Keratinocyte (primary cell): ENCODE results near the gene ZNF547. TPM values are rescaled to one million over a fixed set of nuclear protein-coding genes. Genes with fewer than 3 reads are reported as not detected.

Experiments used
- DNase-seq: peaks from one replicate; pipeline ENCODE4 v3.0.0-alpha.2; 2011; ENCODE audit warnings: low read depth, missing footprints, low spot score
- FAIRE-seq: peaks from 2 replicates; lab custom pipeline; 2011; peaks lifted over from hg19 to GRCh38; lab: Jason Lieb, UNC
- H2AFZ ChIP-seq: 2 replicates; pipeline ENCODE4 v1.6.0; 2012; ENCODE audit warnings: low read length, control low read depth, inconsistent platforms; ENCODE audit not compliant: control insufficient read depth
- H3K27ac ChIP-seq: 2 replicates; pipeline ENCODE4 v1.5.1; 2011; ENCODE audit warnings: low read length; ENCODE audit not compliant: control insufficient read depth, insufficient read depth
- H3K27me3 ChIP-seq: 3 replicates; pipeline ENCODE4 v1.6.0; 2011; ENCODE audit warnings: low read length; ENCODE audit not compliant: control insufficient read depth, insufficient read depth; ENCODE audit errors: extremely low read depth
- H3K36me3 ChIP-seq, 2 experiments: 2 replicates in 1 of 2; 3 replicates in 1 of 2; pipeline ENCODE4 v1.5.1; 2011; ENCODE audit warnings: low read length in 2 of 2, mild to moderate bottlenecking in 1 of 2; ENCODE audit not compliant: control insufficient read depth in 2 of 2, insufficient read depth in 2 of 2; ENCODE audit errors: extremely low read depth in 1 of 2
- H3K4me1 ChIP-seq: 3 replicates; pipeline ENCODE4 v1.5.1; 2011; ENCODE audit warnings: low read length; ENCODE audit not compliant: control insufficient read depth, insufficient read depth; ENCODE audit errors: extremely low read depth
- H3K4me2 ChIP-seq: 3 replicates; pipeline ENCODE4 v1.6.0; 2011; ENCODE audit warnings: low read depth, low read length; ENCODE audit not compliant: control insufficient read depth, insufficient read depth; ENCODE audit errors: extremely low read depth
- H3K4me3 ChIP-seq, 3 experiments: fragments of 200-600 bp in 1 of 3; sonication (generic) in 1 of 3; 2 replicates in 2 of 3; 3 replicates in 1 of 3; pipeline ENCODE4 v1.5.1; 2011 to 2016; ENCODE audit warnings: low read length in 3 of 3, mild to moderate bottlenecking in 3 of 3, control low read depth in 2 of 3, inconsistent platforms in 1 of 3, low read depth in 1 of 3, mixed read lengths in 1 of 3, mixed run types in 1 of 3, moderate library complexity in 1 of 3; ENCODE audit not compliant: control insufficient read depth in 2 of 3, insufficient read depth in 2 of 3; ENCODE audit errors: extremely low read depth in 1 of 3
- H3K79me2 ChIP-seq: 2 replicates; pipeline ENCODE4 v1.6.0; 2012; ENCODE audit warnings: low read length; ENCODE audit not compliant: control insufficient read depth, insufficient read depth
- H3K9ac ChIP-seq: 3 replicates; pipeline ENCODE4 v1.6.0; 2011; ENCODE audit warnings: low read length; ENCODE audit not compliant: control insufficient read depth, insufficient read depth; ENCODE audit errors: extremely low read depth
- H3K9me1 ChIP-seq: 3 replicates; pipeline ENCODE4 v1.6.0; 2011; ENCODE audit warnings: low read length; ENCODE audit not compliant: control insufficient read depth, insufficient read depth; ENCODE audit errors: extremely low read depth
- H3K9me3 ChIP-seq: 2 replicates; pipeline ENCODE4 v1.5.1; 2012; ENCODE audit warnings: low read depth, low read length; ENCODE audit not compliant: control insufficient read depth
- H4K20me1 ChIP-seq: 3 replicates; pipeline ENCODE4 v1.6.0; 2011; ENCODE audit warnings: low read length; ENCODE audit not compliant: control insufficient read depth, insufficient read depth; ENCODE audit errors: extremely low read depth
- EZH2 ChIP-seq: IDR thresholded peaks from one replicate; pipeline ENCODE4 v1.6.1; 2012; ENCODE audit warnings: inconsistent platforms, mild to moderate bottlenecking, low read length, moderate library complexity
- dilution Hi-C: fragments of 300-500 bp; cut with MboI; formaldehyde crosslinking; loops from one replicate; pipeline ENCODE4 v1.7.0; 2020; ENCODE audit warnings: low sequenced_read_pairs; ENCODE audit not compliant: extremely low pct_ligation_motif_present
- polyA minus RNA-seq, 3 experiments: library from RNA; depleted of rRNA, polyadenylated mRNA; stranded (reverse); fragments of >200 nt; gene quantifications; 1 replicate in 1 of 3; 2 replicates in 1 of 3; 3 replicates in 1 of 3; pipeline ENCODE4 v1.2.3, GENCODE V29; 2011
- polyA plus RNA-seq, 5 experiments: library from polyadenylated mRNA; depleted of rRNA in 3 of 5; stranded (reverse) in 3 of 5; stranded (forward) in 1 of 5; unstranded in 1 of 5; fragments of >200 nt; gene quantifications; 1 replicate in 1 of 5; 2 replicates in 3 of 5; 3 replicates in 1 of 5; pipeline versions ENCODE4 v1.2.1 to v1.2.3, GENCODE V29; 2011 to 2012; ENCODE audit warnings: missing spikeins in 2 of 5, low read depth in 1 of 5, low replicate concordance in 1 of 5
- TF ChIP-seq, protein P1 (sequence below), 3 experiments: IDR thresholded peaks in 1 of 3; conservative IDR thresholded peaks in 1 of 3; optimal IDR thresholded peaks in 1 of 3; 2 replicates in 2 of 3; 3 replicates in 1 of 3; pipeline versions ENCODE3 to v1.5.1; 2011; ENCODE audit warnings: low read length in 3 of 3, mild to moderate bottlenecking in 3 of 3, moderate library complexity in 2 of 3, control low read depth in 1 of 3, inconsistent platforms in 1 of 3; ENCODE audit not compliant: insufficient read depth in 2 of 3; ENCODE audit errors: extremely low read depth in 1 of 3

Gene ZNF547
- 1.4 to 3.2 TPM (median 2.8 TPM) in 3 replicates for polyA plus RNA-seq
- polyA plus RNA-seq (2011; ENCODE audit: low read depth), result 1.2 TPM
- polyA plus RNA-seq (2011; cell fraction: cytosol; rRNA removed), result 0.74 and 1.1 TPM in 2 replicates
- polyA plus RNA-seq (2011; cell fraction: nucleus; rRNA removed), result 4.5 and 7.3 TPM in 2 replicates
- 1.3 and 2.4 TPM in 2 replicates for polyA plus RNA-seq (2012; ENCODE audit: low replicate concordance)
- polyA minus RNA-seq, result 2.6 to 4.2 TPM (median 3.6 TPM) in 3 replicates
- 5.8 TPM for polyA minus RNA-seq (2011; cell fraction: cytosol; rRNA and poly(A)+ RNA removed)
- polyA minus RNA-seq (2011; cell fraction: nucleus; rRNA and poly(A)+ RNA removed), result 1.9 and 2.3 TPM in 2 replicates

DNA sequence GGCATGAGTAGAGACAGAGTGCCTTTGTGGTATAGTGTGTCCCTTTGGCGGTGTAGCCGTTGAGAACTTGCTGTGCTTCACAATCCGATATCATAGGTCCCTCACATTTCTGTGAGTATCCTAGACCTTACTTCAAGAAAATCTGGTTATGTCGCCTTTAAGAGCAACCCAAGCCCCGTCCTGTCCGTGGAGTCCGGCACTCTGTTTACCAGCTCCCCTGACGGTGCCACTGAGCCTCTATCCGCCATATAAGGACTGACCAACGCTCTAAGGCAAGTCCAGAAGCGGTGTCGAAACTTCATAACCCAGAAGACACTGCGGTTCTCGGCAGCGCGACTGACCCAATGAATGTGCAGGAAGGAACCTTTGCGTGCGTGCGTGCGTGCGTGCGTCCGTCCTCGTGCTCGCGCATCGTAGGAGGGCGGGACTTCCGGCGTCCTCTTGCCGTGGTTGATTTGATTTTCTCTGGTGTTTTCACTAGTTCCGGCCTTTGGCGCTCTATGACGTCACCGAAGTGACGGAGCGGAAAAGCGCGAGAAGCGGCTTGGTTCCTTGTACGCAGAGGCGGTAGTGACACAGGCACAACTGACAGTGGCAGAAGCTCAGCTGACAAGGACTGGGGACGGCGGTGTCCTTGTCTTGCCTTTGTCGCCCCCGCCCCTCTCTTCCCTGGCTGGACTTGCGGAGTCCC is at the start of gene ZNF547, which contains the start of gene TRAPPC2B:
ZNF547 (plus strand) TSS at position 555 of the 691 bp plus-strand sequence. CDS start 5,005 bp downstream, outside the sequence.
TRAPPC2B (plus strand) TSS at position 555 of the 691 bp plus-strand sequence. CDS start 1,283 bp downstream, outside the sequence.
- Histone ChIP-seq H3K79me2 (peaks cover 20% of the 10 kb centered on the region), H3K9me3 (no peaks in the 10 kb centered on the region), H4K20me1 (no peaks in the 10 kb centered on the region), H3K36me3 (peaks cover 0 to 2% of the 10 kb centered on the region in 2 experiments), H3K4me3 (peak within 1 kb of the TSS; percentile 71 to 93 (median 91)), H3K4me1 (peaks cover 6% of the 10 kb centered on the region), H3K9me1 (no peaks in the 10 kb centered on the region), H3K9ac (peak within 1 kb of the TSS; percentile 88), H2AFZ (peak within 1 kb of the TSS; percentile 99), H3K4me2 (peak within 1 kb of the TSS; percentile 95), H3K27me3 (no peaks in the 10 kb centered on the region), H3K27ac (peak within 1 kb of the TSS; percentile 90)
- dilution Hi-C loops, result no loop called here
- peak; percentile 94 for DNase-seq
- peak; percentile 98 for FAIRE-seq
- TF ChIP-seq, protein P1, sequence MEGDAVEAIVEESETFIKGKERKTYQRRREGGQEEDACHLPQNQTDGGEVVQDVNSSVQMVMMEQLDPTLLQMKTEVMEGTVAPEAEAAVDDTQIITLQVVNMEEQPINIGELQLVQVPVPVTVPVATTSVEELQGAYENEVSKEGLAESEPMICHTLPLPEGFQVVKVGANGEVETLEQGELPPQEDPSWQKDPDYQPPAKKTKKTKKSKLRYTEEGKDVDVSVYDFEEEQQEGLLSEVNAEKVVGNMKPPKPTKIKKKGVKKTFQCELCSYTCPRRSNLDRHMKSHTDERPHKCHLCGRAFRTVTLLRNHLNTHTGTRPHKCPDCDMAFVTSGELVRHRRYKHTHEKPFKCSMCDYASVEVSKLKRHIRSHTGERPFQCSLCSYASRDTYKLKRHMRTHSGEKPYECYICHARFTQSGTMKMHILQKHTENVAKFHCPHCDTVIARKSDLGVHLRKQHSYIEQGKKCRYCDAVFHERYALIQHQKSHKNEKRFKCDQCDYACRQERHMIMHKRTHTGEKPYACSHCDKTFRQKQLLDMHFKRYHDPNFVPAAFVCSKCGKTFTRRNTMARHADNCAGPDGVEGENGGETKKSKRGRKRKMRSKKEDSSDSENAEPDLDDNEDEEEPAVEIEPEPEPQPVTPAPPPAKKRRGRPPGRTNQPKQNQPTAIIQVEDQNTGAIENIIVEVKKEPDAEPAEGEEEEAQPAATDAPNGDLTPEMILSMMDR (optimal IDR thresholded peaks at IDR 0.05 in 1 of 3, IDR thresholded peaks at IDR 0.05 in 1 of 3, conservative IDR thresholded peaks at IDR 0.05 in 1 of 3; ENCODE audit: extremely low read depth in 1 of 3, insufficient read depth in 2 of 3, low read length in 3 of 3), result no peak
- no peak for TF ChIP-seq EZH2

DNA sequence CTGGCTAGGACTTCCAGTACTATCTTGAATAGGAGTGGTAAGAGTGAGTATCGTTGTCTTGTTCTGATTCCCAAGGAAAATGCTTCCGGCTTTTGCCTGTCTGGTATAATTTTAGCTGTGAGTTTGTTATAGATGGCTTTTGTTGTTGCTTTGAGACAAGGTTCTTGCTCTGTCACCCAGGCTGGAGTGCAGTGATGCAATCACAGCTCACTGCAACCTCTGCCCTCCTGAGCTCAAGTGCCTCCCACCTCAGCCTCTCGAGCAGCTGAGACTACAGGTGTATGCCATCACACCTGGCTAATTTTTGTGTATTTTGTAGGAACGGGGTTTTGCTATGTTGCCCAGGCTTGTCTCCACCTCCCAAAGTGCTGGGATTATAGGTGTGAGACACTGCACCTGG is 49.2 kb upstream of the ZNF547 start:
- no peaks in the 10 kb centered on the region for H3K36me3 ChIP-seq
- DNase-seq (no peak), FAIRE-seq (no peak)
- no peaks in the 10 kb centered on the region for H3K9me3 ChIP-seq
- no peaks in the 10 kb centered on the region for H3K79me2 ChIP-seq
- no peaks in the 10 kb centered on the region for H4K20me1 ChIP-seq
- TF ChIP-seq, protein P1 (optimal IDR thresholded peaks at IDR 0.05 in 1 of 3, IDR thresholded peaks at IDR 0.05 in 1 of 3, conservative IDR thresholded peaks at IDR 0.05 in 1 of 3; ENCODE audit: extremely low read depth in 1 of 3, insufficient read depth in 2 of 3, low read length in 3 of 3), result no peak
- no peak for TF ChIP-seq EZH2
- H3K4me3 ChIP-seq, result no peak overlapping the region
- no peak overlapping the region for H3K27ac ChIP-seq
- no peaks in the 10 kb centered on the region for H3K27me3 ChIP-seq
- no peak overlapping the region for H3K4me2 ChIP-seq
- H3K9me1 ChIP-seq, result no peaks in the 10 kb centered on the region
- H2AFZ ChIP-seq, result no peak overlapping the region
- H3K4me1 ChIP-seq, result no peaks in the 10 kb centered on the region
- H3K9ac ChIP-seq, result no peak overlapping the region
- dilution Hi-C loops, result no loop called here
